Endothelial cell of umbilical vein (primary cell): Measurements from ENCODE around the gene GRB2.

ENCODE experiments used
- POLR2A ChIP-seq: IDR thresholded peaks from 2 replicates; pipeline ENCODE4 v1.6.1; 2012; ENCODE audit warnings: low read depth, mild to moderate bottlenecking, control low read depth, low read length
- POLR2AphosphoS5 ChIP-seq: IDR thresholded peaks from 2 replicates; pipeline ENCODE4 v1.6.1; 2012; ENCODE audit warnings: low read depth, mild to moderate bottlenecking, control low read depth, low read length, moderate library complexity; ENCODE audit not compliant: insufficient read depth

GRCh38 chr17:75289832-75290337, 115.6 kb downstream of the GRB2 start:
- TF ChIP-seq POLR2A (peak; percentile 8), POLR2AphosphoS5 (no peak)
